Ureter (tissue), 1 donor: ENCODE data around the gene ZNF79. TPM values are rescaled to one million over a fixed set of nuclear protein-coding genes. Genes with fewer than 3 reads are reported as not detected.

Experiments
- DNase-seq: peaks from one replicate; pipeline ENCODE4 v3.0.0-alpha.2; 2020; ENCODE audit warnings: low spot score
- total RNA-seq: library from RNA; stranded (reverse); gene quantifications from one replicate; pipeline ENCODE4 v1.2.4, GENCODE V29; 2023
- donor health status: DM: yes; HTN: yes; CAD: no.

ZNF79 gene
- total RNA-seq, result 13.2 TPM

DNA sequence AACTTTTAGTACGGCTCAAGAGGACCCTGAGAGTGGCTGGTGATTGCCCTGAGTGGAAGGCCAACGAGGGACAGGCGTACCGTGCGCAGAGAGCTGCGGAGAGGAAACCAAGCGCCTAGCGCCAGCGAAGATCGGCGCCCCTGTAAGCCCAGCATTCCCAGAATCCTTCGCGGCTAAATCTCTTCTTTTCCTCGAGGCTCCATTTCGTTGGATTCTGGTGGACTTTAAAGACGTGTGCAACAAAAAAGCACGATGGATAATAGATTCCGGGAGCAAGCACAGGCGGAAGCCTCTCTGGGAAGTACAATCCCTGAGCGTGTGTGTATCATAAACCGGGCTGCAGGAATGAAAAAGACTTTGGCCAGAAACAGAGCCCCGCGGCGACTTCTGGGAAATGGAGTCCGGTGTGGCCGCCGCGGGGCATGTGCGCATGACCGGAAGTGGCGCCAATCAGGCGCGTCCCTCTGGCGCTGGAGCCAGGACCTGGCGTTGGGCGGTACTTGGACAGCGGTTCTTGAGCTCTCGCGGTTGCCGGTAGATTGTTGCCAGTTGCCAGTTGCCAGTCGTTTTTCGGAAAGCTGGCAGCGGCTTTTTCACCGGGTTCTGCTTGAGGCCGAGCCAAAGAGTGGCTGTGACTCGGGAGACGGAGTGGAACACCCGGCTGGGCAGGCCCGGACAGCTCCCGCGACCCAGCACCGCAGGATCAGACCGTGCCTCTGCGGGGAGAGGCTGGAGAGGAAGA, at the start of gene ZNF79:
Gene ZNF79 (plus strand): TSS at position 449 of the 742 bp plus-strand sequence. CDS start 406 bp downstream, outside the sequence.
- peak; percentile 95 for DNase-seq

DNA sequence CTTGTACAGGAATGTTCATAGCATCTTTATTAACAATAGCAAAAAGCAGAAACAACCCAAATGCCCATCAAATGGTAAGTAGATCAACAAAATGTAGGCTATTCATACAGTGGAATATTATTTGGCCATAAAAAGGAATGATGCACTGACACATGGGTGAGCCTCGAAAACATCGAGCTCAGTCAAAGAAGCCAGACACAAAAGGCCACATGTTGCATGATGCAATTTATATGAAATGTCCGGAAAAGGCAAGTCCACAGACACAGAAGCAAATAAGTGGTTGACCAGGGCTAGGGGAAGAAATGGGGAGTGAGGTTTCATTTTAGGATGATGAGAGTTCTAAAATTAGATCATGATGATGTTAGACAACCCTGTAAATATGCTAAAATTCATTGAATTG, 43.7 kb upstream of the ZNF79 start:
- no peak for DNase-seq

DNA sequence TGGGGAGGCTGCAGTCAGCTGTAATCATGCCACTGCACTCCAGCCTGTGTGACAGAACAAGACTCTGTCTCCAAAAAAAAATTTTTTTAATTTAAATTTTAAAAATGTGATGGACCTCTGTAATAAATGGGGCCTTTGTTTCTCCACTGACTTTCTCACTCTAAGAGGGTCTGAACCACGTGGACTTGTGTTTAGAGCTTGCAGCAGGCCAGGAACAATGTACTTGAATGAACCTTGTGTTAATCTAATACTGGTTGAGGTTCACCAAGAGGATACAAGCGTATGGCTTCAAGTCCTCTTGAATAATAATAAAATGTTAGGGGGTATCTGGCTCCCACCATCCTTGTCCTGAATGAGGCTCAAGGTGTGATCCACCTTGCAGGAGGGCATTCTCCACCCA, 41.6 kb upstream of the ZNF79 start:
- no peak for DNase-seq

DNA sequence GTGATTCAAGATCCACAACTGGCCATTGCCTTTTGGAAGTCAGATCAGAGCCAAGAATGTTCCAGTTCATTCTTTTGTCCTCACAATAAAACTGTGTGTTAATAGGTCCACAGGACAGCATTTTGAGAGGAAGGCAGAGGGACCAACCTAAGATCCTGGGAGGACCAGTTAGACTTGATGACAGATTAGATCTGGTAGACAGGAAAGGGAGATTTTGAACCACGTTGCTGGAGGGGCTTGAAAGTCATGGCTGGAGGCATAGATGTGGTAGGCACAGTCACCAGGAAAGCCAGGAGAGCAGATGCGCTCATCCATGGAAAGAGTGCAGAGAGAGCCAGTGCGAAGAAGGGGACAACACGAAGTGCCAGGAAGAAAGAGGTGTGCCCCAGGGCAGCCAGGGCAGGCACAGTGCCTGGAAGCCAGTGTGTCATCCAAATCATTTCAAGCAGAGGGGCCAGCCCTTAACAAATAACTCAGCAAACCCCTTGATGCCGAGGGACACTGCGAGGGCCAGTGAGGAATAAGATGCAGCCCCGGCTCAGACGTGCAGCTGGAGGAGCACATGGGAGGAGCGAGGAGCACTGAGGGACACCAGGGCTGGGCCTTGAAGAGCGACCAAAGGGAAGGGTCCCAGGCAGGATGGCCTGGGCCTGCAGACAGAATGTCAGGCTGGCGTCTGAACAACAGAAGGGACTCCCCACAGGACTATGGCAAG, 40.0 kb upstream of the ZNF79 start:
- DNase-seq, result no peak

DNA sequence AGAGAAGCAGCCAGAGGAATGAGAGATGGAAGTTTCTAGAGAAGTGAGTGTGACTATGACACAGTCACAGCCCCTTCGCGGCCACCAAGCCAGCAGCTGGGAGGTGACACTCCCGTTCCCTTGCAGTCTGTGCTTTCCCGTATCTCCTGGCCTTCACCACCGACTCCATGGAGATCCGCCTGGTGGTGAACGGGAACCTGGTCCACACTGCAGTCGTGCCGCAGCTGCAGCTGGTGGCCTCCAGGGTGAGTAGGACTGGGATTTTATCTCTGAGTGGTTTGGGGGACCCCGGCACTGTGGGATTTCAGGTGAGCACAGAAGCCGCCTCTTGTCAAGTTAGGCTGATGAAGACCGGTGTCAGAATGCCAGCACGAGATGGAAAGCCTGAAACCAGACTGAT, 39.3 kb upstream of the ZNF79 start:
- no peak for DNase-seq

DNA sequence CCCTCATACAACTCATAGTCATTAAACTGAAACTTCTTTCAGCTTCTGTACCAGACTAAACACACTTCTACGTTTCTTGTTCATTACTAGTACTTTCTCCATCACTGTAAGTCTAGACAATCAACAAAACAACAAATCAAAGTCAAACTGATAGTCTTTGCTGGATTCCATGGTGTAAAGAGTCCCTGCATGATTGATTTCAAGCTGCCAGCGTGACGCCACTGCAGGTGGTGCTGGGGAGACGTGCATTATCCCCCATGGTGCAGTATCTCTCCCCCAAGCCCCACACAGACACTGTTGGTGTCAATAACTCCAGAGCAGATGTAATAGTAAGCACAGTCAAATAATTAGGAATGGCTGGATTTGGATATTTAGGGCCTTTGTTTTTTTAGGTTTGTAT, 37.9 kb upstream of the ZNF79 start:
- DNase-seq, result no peak

DNA sequence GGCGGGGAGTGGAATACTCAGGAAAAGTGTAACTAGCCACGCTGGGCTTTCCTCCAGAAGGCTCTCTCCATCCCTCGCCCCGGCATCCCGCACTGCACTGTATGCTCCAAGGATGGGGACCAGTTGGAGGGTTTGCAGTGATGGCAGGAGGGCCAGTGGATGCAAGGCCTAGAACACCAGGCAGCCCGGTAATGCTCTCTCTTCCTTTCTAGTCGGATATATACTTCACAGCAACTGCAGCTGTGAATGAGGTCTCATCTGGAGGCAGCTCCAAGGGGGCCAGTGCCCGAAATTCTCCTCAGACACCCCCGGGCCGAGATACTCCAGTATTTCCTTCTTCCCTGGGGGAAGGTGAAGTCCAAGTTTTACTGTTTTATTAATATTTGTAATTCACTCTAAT, 37.2 kb upstream of the ZNF79 start:
- DNase-seq, result no peak

DNA sequence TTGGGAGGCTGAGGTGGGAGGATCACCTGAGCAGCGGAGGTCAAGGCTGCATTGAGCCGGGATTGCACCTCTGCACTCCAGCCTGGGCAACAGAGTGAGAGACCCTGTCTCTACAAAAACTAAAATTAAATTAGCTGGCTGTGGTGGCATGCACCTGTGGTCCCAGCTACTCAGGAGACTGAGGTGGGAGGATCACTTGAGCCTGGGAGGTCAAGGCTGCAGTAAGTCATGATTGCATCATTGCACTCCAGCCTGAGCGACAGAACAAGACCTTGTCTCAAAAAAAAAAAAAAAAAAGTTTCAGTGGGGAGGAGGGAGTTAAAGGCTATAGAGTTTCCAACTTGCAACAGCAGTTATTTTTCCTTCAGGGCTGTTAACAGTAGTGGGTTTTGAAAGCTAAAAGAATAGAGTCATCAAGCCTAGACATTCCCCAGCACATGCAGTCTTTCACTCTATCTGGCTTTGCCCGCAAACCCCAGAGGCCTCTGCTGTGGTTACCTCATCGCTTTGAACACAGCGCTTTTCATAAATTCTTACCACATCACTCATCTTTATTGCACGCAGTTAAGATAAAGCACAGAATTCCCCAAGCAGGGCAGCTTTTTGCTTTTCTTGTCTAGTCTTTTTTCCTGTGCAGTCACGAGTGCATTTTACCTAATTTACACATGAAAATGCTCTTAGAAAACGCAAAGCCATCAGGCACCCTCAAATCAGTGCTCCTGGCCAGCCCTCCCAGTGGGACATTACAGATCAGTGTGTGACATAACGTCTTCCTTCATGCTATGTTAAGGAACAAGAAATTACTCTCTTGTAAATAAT, 35.9 kb upstream of the ZNF79 start:
- DNase-seq, result no peak

DNA sequence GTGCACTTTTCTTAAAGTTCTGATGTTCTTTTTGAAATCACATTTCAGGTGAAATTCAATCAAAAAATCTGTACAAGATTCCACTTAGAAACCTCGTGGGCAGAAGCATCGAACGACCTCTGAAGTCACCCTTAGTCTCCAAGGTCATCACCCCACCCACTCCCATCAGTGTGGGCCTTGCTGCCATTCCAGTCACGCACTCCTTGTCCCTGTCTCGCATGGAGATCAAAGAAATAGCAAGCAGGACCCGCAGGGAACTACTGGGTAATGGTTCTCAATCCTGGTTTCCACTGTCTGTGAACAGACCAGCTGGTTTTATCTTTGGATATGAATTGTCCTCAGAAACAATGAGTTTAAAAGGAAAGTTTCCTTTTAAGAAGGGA, 35.3 kb upstream of the ZNF79 start:
- no peak for DNase-seq

DNA sequence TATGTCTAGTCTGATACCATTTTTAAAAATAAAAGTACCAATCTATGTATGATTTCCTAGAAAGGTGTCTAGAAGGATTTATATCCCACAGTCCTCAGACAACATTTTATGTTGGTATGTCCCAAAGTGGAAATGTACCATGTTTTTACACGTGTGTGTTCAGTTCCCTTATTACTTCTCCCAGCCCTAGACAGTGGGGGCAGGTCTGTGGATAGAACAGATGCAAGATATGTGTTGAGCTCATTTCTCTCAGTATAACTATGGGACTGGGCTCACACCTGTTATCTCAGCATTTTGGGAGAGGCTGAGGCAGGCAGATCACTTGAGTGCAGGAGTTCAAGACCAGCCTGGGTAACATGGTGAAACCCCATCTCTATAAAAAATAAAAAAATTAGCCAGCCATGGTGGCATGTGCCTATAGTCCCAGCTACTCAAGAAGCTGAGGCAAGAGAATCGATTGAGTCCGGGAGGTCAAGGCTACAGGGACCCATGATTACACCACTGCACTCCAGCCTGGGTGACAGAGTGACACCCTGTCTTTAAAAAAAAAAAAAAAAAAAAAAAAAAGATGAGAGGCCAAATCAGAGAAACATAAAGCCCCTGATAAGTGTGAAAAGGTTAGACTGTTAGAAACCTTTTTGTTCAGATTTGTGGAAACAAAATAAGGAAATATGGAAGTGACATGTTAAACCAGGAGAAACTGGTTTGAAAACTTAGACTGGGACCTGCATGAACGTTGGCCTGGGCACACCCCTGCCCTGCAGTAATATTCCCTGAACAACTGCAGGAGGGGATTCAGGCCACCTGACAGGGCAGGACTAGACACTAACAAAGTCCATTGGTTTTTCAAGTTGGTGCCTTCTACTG, 34.6 kb upstream of the ZNF79 start:
- no peak for DNase-seq

DNA sequence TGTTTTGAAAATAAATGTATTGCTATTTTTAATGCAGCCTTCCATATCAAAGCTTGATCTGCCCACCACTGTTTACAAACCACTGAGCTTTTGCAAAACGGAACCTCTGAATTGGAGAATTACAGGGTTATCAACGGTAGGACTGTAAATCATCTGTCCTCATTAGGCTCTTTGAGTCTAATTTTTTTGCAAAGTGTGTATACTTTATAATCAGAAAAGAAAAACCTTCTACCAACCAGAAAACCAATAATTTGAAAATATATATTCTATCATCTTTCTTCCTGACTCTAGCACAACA, 34.0 kb upstream of the ZNF79 start:
- DNase-seq, result no peak

DNA sequence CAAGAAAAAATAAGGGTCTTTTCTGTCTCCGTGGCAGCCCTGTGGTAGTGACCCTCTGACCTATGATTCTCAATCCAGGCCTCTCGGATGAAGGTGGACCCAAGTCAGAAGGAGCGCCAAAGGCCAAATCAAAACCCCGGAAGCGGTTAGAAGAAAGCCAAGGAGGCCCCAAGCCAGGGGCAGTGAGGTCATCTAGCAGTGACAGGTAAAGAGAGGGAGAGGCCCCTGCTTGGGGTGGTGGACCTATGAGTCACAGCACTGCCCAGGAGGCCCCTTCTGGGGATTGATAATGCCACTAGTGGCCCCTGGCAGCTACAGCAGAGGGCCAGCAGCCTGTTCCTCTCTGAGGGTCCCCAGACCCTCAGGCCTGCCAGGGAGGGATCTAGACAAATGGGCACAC, 33.6 kb upstream of the ZNF79 start:
- DNase-seq, result no peak

DNA sequence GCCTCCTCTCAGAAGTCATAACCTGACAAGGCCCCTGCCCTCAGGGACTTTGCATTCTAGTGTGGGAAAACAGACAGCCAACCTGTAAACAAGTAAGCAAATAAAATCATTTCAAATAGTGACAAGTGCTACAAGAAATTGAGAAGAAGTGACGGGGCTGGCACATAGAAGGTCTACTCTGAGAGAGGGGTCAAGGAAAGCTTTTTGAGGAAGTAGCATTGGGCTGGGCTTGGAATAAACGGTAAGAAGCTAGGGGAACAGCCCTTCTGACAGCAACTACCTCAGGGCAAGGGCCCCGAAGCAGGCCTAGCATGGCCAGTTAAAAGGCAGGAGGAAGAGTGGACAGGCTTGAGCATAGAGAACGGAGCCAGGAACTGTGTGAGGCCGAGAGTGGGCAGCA, 32.0 kb upstream of the ZNF79 start:
- DNase-seq, result no peak

DNA sequence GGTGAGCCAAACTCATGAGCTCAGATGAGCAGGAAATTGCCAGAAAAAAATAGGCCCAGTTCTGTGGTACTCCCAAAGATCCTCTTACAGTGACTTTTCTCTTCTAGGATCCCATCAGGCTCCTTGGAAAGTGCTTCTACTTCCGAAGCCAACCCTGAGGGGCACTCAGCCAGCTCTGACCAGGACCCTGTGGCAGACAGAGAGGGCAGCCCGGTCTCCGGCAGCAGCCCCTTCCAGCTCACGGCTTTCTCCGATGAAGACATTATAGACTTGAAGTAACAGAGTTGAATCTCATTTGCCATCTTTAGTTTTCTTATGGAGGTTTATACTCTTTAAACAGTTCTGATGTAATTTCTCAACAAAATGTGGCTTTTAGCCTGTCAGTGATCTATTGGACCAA, 31.2 kb upstream of the ZNF79 start:
- DNase-seq, result no peak

DNA sequence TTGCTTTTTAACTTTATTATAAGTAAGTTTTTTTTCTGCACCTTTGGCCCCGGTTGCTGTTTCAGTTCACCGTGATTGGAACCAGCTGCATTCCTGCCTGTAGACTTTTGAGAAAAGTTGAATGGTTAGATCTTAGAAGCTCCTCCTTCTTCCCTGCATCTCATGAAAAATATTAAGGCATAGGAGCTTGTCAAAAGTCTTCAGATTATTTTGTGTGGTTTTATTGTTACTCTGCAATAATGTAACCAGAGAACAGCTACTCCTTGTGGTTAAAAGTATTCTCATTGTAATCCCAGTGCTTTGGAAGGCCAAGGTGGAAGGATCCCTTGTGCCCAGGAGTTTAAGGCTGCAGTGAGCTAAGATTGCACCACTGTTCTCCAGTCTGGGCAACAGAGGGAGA, 30.5 kb upstream of the ZNF79 start:
- no peak for DNase-seq

DNA sequence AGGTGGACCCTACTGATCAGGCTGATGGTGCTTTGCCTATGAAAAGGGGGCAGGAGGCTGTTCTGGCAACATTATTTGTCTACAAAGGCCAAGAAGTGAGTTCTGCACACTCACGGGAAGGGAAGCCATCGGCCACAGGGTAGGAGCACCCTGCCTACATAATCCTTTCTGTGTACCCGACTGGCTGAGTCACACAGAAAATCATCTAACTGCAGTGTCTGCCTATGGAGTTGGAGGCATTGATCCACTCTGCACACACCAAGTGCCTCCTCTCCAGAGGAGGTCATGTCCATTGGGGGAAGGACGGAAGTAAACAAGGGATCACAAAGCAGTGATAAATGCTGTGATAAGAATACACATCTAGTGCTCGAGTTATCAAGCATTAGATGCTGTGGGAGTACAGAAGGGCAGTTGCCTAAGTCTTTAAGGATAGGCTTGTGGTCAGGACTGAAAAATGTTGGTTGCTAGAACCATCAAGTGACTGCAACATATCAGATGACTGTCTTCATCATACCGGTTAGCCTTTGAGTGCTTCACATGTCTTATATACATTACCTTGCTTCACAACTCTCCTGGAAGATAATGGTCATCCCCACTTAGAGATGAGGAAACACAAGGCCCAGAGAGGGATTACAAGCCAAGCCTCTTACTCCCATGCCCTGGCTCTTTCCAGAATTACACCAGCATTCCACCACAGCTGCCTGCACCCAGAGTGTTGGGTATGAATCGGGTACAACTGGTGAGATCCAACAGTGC, 28.5 kb upstream of the ZNF79 start:
- DNase-seq, result no peak

DNA sequence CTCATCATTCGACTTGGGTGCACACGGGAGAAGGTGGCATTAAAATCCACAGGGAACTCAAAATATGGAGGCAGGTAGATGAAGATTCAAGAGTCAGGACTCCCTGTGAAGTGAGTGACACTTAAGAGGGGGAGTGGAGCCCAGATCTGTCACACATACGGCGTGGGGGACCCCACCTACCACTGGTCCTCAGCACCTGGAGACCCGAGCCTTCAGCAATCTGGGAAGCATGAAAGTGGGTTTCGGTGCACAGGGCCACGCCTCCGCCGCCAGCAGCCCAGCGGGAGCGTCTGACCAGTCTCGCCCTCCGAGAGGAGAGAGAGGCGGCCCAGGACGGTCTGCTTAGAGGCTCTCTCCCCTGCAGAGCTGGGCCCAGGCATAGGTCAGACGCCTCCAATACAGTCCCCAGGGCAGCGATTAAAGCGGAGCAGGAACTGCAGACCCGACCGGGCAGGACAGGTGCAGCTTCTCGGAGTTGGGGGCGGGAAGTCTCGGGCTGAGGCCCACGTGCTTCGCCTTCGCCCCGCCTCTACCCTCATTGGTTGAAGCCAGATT, 27.9 kb upstream of the ZNF79 start:
- DNase-seq, result no peak

DNA sequence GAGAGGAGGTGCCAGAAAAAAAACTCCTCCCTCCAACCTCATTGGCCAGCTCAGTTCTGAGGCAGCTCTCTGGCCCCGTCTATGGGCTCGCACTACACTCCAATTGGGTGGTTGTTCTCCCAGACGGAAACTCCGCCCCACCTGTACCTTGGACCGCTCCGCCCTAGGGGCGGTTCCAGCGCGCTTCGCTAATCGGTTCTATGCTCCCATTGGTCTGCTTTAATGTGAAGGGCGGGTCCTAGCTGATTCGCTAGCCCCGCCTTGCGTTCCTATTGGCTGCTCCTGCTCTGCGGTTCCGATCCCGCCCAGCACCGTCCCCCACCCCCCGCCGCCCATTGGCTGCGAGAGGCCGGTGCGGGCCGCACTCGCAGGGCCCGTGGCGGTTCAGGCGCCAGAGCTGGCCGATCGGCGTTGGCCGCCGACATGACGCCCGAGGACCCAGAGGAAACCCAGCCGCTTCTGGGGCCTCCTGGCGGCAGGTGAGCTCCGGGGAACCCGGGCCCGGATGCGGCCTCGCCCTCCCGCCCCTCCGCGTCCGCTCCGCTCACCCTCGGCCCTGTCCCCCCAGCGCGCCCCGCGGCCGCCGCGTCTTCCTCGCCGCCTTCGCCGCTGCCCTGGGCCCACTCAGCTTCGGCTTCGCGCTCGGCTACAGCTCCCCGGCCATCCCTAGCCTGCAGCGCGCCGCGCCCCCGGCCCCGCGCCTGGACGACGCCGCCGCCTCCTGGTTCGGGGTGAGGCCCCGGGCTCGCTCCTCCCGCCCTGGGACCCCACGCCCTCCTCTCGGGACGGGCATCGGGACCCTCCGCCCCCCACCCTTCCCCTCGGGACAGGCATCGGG, 27.2 kb upstream of the ZNF79 start, which contains the start of gene SLC2A8:
Gene SLC2A8 (plus strand): TSS at position 362 of the 838 bp plus-strand sequence. CDS start 62 bp downstream, at position 424.
- peak; percentile 99 for DNase-seq

DNA sequence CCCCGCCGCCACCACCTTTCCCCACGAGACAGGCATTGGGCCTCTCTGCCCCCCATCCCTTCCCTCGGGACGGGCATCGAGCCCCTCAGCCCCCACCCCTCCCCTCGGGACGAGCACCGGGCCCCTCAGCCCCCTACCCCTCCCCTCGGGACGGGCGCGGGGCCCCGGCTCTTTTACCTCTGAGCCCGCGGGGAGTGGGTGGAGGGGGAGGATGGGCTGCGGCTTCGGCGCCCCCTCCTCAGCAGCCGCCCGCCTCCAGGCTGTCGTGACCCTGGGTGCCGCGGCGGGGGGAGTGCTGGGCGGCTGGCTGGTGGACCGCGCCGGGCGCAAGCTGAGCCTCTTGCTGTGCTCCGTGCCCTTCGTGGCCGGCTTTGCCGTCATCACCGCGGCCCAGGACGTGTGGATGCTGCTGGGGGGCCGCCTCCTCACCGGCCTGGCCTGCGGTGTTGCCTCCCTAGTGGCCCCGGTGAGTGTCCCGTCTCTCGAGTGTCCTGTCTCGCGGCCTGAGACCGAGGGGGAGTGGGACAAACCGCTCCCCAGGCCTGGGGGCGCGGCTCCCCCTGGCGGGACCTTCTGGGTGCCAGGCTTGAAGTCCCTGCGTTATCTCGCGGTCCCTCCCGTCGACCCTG, 26.4 kb upstream of the ZNF79 start:
- DNase-seq, result peak; percentile 64
